Fibroblast of the aortic adventitia (primary cell): ENCODE results near the gene UBXN11. TPM values are rescaled to one million over a fixed set of nuclear protein-coding genes. Genes with fewer than 3 reads are reported as not detected.

ENCODE experiments used
- DNase-seq: peaks from one replicate; pipeline ENCODE4 v3.0.0-alpha.2; 2010; ENCODE audit warnings: low read depth
- H3K4me3 ChIP-seq: 2 replicates; pipeline ENCODE4 v1.5.1; 2011; ENCODE audit warnings: low read depth, mild to moderate bottlenecking, control low read depth, low read length, moderate library complexity
- CTCF ChIP-seq: IDR thresholded peaks from 2 replicates; pipeline ENCODE4 v1.5.1; 2011; ENCODE audit warnings: mild to moderate bottlenecking, low read length, control low read depth, inconsistent platforms; ENCODE audit not compliant: insufficient read depth
- total RNA-seq: library from RNA; depleted of rRNA; stranded (reverse); fragments of >200 nt; gene quantifications from 2 replicates; pipeline ENCODE4 v1.2.3, GENCODE V29; 2012; ENCODE audit warnings: low replicate concordance

UBXN11 gene
- total RNA-seq, 1 donor = 8.9 TPM

GRCh38 chr1:26346274-26347033, 40.0 kb upstream of the UBXN11 start:
- TF ChIP-seq CTCF = no peak
- no peak for DNase-seq
- H3K4me3 ChIP-seq = no peak overlapping the region

DNA sequence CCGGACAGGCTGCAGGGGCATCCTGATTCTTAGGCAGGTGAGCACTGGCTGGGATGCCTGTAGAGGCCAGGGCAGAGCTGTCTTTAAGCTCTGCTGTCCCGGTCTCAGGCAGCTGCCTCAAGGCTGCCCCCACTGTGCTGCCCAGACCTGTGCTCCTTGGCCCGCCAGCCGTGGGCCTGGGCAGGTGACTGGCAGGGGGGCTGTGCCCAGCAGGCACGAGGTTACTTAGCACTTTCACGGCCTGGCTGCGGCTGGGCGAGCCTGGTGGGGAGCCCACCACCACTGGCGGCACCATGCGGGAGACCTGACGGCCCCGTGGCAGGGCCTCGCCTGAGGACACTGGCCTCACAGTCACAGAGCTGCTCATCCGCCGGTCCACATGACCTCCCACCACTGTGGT, 39.3 kb upstream of the UBXN11 start:
- H3K4me3 ChIP-seq = no peak overlapping the region
- no peak for DNase-seq
- no peak for TF ChIP-seq CTCF

GRCh38 chr1:26344147-26344920, 37.9 kb upstream of the UBXN11 start:
- no peak for DNase-seq
- TF ChIP-seq CTCF = no peak
- H3K4me3 ChIP-seq = no peak overlapping the region

DNA sequence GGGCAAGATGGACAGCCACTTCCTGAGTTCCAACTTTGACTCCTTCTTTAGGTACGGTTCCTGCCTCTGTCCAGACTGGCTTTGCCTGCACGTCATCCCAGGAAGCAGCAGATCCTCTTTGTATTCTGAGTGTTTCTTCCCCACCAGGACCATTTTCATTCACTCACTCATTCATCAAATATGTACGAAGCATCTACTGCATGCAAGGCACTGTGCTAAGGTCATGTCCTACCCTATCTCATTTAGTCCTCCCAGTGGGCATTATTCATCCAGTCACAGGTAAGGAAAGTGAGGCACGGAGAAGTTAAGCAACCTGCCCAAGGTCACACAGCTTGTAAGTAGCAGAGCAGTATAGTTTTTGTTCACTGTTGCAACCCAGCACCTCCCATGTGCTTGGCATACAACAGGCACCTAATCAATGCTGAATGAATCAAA, 33.6 kb upstream of the UBXN11 start:
- TF ChIP-seq CTCF = no peak
- DNase-seq = no peak

GRCh38 chr1:26338670-26339069, 32.2 kb upstream of the UBXN11 start:
- DNase-seq = no peak
- no peak for TF ChIP-seq CTCF
- H3K4me3 ChIP-seq = no peak overlapping the region

More for the DNA sequence above, 33.6 kb upstream of the UBXN11 start:
- H3K4me3 ChIP-seq = no peak overlapping the region

DNA sequence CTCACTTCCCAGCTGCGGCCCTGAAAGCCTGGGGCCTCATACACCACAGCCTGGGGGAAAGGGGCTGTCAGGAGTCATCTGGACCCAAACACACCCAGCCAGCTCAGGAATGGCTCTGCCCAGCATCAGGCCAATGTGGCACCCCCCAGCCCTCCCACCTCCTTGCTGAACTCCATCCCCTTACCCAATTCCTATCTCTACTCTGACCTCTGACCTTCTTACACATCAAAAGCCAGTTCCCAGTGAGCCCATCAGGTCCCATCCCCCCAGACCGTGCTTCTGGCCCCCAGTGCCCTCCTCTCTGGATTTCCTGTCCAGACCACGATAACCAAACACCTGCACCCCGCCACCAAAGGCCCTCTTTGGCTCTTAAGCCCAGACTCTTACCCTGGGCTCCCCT, 31.2 kb upstream of the UBXN11 start:
- DNase-seq = no peak
- no peak for TF ChIP-seq CTCF

More for the DNA sequence above, 31.2 kb upstream of the UBXN11 start:
- H3K4me3 ChIP-seq = no peak overlapping the region
